Esophagus muscularis mucosa (tissue), 4 donors: Measurements from ENCODE around the gene PKD1L1.

Source experiments
- EP300 ChIP-seq: sonication (generic); formaldehyde crosslinking; IDR thresholded peaks from one replicate; pipeline ENCODE4 v1.6.1; 2017; ENCODE audit warnings: antibody characterized with exemption
- POLR2A ChIP-seq: fragments of 450-650 bp; IDR thresholded peaks from one replicate; pipeline ENCODE4 v1.6.1; 2017; ENCODE audit warnings: antibody characterized with exemption, moderate library complexity, mild to moderate bottlenecking, low read depth
- POLR2AphosphoS5 ChIP-seq, 2 donors: sonication (generic); formaldehyde crosslinking; IDR thresholded peaks; one replicate each; pipeline ENCODE4 v1.6.1; 2017; ENCODE audit warnings: antibody characterized with exemption in 2 of 2
- TF ChIP-seq, protein P1 (sequence below), 3 experiments: fragments of 200-600 bp in 2 of 3; fragments of 450-650 bp in 1 of 3; sonication (generic) in 2 of 3; IDR thresholded peaks; one replicate each; pipeline ENCODE4 v1.5.1; 2017 to 2019; ENCODE audit warnings: antibody characterized with exemption in 3 of 3, mild to moderate bottlenecking in 2 of 3, moderate library complexity in 1 of 3

GRCh38 chr7:47764746-47765145, 183.5 kb downstream of the PKD1L1 start:
- TF ChIP-seq EP300 (no peak), POLR2A (no peak), POLR2AphosphoS5 (IDR thresholded peaks at IDR 0.05) (no peak)
- TF ChIP-seq, protein P1, sequence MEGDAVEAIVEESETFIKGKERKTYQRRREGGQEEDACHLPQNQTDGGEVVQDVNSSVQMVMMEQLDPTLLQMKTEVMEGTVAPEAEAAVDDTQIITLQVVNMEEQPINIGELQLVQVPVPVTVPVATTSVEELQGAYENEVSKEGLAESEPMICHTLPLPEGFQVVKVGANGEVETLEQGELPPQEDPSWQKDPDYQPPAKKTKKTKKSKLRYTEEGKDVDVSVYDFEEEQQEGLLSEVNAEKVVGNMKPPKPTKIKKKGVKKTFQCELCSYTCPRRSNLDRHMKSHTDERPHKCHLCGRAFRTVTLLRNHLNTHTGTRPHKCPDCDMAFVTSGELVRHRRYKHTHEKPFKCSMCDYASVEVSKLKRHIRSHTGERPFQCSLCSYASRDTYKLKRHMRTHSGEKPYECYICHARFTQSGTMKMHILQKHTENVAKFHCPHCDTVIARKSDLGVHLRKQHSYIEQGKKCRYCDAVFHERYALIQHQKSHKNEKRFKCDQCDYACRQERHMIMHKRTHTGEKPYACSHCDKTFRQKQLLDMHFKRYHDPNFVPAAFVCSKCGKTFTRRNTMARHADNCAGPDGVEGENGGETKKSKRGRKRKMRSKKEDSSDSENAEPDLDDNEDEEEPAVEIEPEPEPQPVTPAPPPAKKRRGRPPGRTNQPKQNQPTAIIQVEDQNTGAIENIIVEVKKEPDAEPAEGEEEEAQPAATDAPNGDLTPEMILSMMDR (IDR thresholded peaks at IDR 0.05), result no peak
